PFSK-1 (cell line): ENCODE results near the gene NECTIN4.

Experiments
- POLR2AphosphoS5 ChIP-seq: IDR thresholded peaks from 2 replicates; pipeline ENCODE4 v1.6.1; 2012; ENCODE audit warnings: low read depth, mild to moderate bottlenecking, control low read depth, low read length, moderate library complexity
- REST ChIP-seq, 2 experiments: IDR thresholded peaks; 2 replicates each; pipeline versions ENCODE4 v1.6.1 to v1.8.0; 2011 to 2012; ENCODE audit warnings: low read depth in 2 of 2, low read length in 2 of 2, control low read depth in 1 of 2, inconsistent platforms in 1 of 2, mild to moderate bottlenecking in 1 of 2, moderate library complexity in 1 of 2; ENCODE audit not compliant: insufficient read depth in 1 of 2
- SIN3A ChIP-seq: IDR thresholded peaks from 2 replicates; pipeline ENCODE4 v1.6.1; 2012; ENCODE audit warnings: mild to moderate bottlenecking, low read length, moderate library complexity, borderline replicate concordance; ENCODE audit not compliant: insufficient read depth
- TAF1 ChIP-seq: IDR thresholded peaks from 2 replicates; pipeline ENCODE4 v1.6.1; 2012; ENCODE audit warnings: low read length, control low read depth, borderline replicate concordance; ENCODE audit not compliant: insufficient read depth

GRCh38 chr1:161068306-161069234 lies 20.8 kb downstream of the NECTIN4 start:
- no peak for TF ChIP-seq TAF1
- no peak for TF ChIP-seq SIN3A
- TF ChIP-seq POLR2AphosphoS5: no peak
- no peak for TF ChIP-seq REST (IDR thresholded peaks at IDR 0.05; ENCODE audit: insufficient read depth in 1 of 2, low read depth in 2 of 2, low read length in 2 of 2)
